HCT116 (cell line): ENCODE results near the gene GRIPAP1. TPM values are rescaled to one million over a fixed set of nuclear protein-coding genes. Genes with fewer than 3 reads are reported as not detected.

Experiments used
- ATAC-seq: fragments of 200-7000 bp; cut with Tn5 transposase; 2 replicates; pipeline ENCODE4 v1.9.1; 2020; ENCODE audit warnings: mild to moderate bottlenecking, moderate library complexity
- BruUV-seq: library from RNA; stranded (reverse); fragments of 400-500 nt; replicated peaks from 2 replicates; lab custom pipeline; 2021; lab: Mats Ljungman, UMichigan
- CTCF ChIA-PET: fragments of 300-600 bp; sonication (Branson Sonifier 250); formaldehyde crosslinking; loops from one replicate; lab custom pipeline; 2021; ENCODE audit warnings: antibody characterized with exemption; lab: Charles Lee
- POLR2A ChIA-PET: fragments of 300-600, 350-600 bp; sonication (Branson Sonifier 250); formaldehyde crosslinking; loops from one replicate; lab custom pipeline; 2021; ENCODE audit warnings: antibody characterized with exemption; lab: Charles Lee
- RAD21 ChIA-PET, 2 experiments: fragments of 300-600 bp; sonication (Branson Sonifier 250); formaldehyde crosslinking; loops; one replicate each; lab custom pipeline; 2023; ENCODE audit warnings: low total read pairs in 2 of 2; ENCODE audit not compliant: uncharacterized antibody in 2 of 2, unreplicated experiment in 2 of 2, low non-redundant PET in 1 of 2; lab: Charles Lee
- DNase-seq: peaks from one replicate; pipeline ENCODE4 v3.0.0-alpha.2; 2010; ENCODE audit warnings: low read depth, low spot score
- H2AFZ ChIP-seq: fragments of 200-600 bp; shearing (Covaris generic), sonication (generic); 2 replicates; pipeline ENCODE4 v1.6.1; 2017; ENCODE audit warnings: low read depth, mixed run types, mixed read lengths, antibody characterized with exemption, low read length; ENCODE audit not compliant: poor library complexity, severe bottlenecking
- H3K27ac ChIP-seq: 2 replicates; pipeline ENCODE4 v1.5.1; 2012; ENCODE audit warnings: low read depth, low read length
- H3K27me3 ChIP-seq: fragments of 200-600 bp; sonication (generic); 2 replicates; pipeline ENCODE4 v1.6.1; 2016; ENCODE audit warnings: mixed run types, low read length, mixed read lengths; ENCODE audit not compliant: insufficient read depth
- H3K36me3 ChIP-seq, 2 experiments: fragments of 200-500 bp in 1 of 2; fragments of 200-600 bp in 1 of 2; sonication (Bioruptor generic) in 1 of 2; sonication (generic) in 1 of 2; 2 replicates each; pipeline versions ENCODE4 v1.5.1 to v1.6.1; 2014 to 2016; ENCODE audit warnings: low read length in 2 of 2, inconsistent platforms in 1 of 2, mixed read lengths in 1 of 2, mixed run types in 1 of 2; ENCODE audit not compliant: insufficient read depth in 2 of 2, control insufficient read depth in 1 of 2
- H3K4me1 ChIP-seq, 2 experiments: fragments of 200-600 bp in 1 of 2; sonication (generic) in 1 of 2; 2 replicates each; pipeline versions ENCODE4 v1.5.1 to v1.6.1; 2012 to 2017; ENCODE audit warnings: low read length in 2 of 2, inconsistent platforms in 1 of 2, mild to moderate bottlenecking in 1 of 2, mixed read lengths in 1 of 2, mixed run types in 1 of 2, moderate library complexity in 1 of 2; ENCODE audit not compliant: insufficient read depth in 2 of 2, control insufficient read depth in 1 of 2
- H3K4me2 ChIP-seq: fragments of 200-600 bp; sonication (generic); 2 replicates; pipeline ENCODE4 v1.6.1; 2017; ENCODE audit warnings: mixed run types, low read length, mixed read lengths
- H3K4me3 ChIP-seq, 2 experiments: fragments of 200-600 bp in 1 of 2; sonication (generic) in 1 of 2; replicated peaks in 1 of 2; 2 replicates each; pipeline ENCODE4 v1.5.1; 2011 to 2016; ENCODE audit warnings: low read length in 2 of 2, control low read depth in 1 of 2, low read depth in 1 of 2, mild to moderate bottlenecking in 1 of 2, mixed read lengths in 1 of 2, mixed run types in 1 of 2
- H3K79me2 ChIP-seq: fragments of 200-600 bp; sonication (generic); 2 replicates; pipeline ENCODE4 v1.6.1; 2017; ENCODE audit warnings: mild to moderate bottlenecking, mixed run types, low read length, moderate library complexity, mixed read lengths; ENCODE audit not compliant: insufficient read depth
- H3K9ac ChIP-seq: fragments of 200-600 bp; sonication (generic); 2 replicates; pipeline ENCODE4 v1.6.1; 2016; ENCODE audit warnings: low read length, mixed read lengths
- H3K9me2 ChIP-seq: fragments of 200-600 bp; sonication (generic), shearing (Covaris generic); 2 replicates; pipeline ENCODE4 v1.6.1; 2017; ENCODE audit warnings: mixed run types, mild to moderate bottlenecking, moderate library complexity; ENCODE audit not compliant: insufficient read depth
- H3K9me3 ChIP-seq, 2 experiments: fragments of 200-500 bp in 1 of 2; fragments of 200-600 bp in 1 of 2; sonication (Bioruptor generic) in 1 of 2; sonication (generic) in 1 of 2; 2 replicates each; pipeline ENCODE4 v1.6.1; 2014 to 2017; ENCODE audit warnings: low read length in 2 of 2, mixed read lengths in 2 of 2, inconsistent platforms in 1 of 2, low read depth in 1 of 2, mild to moderate bottlenecking in 1 of 2, mixed run types in 1 of 2, moderate library complexity in 1 of 2; ENCODE audit not compliant: control insufficient read depth in 1 of 2, insufficient read depth in 1 of 2
- H4K20me1 ChIP-seq: fragments of 200-600 bp; sonication (generic), shearing (Covaris generic); 2 replicates; pipeline ENCODE4 v1.6.1; 2017; ENCODE audit warnings: mixed run types, mild to moderate bottlenecking, moderate library complexity; ENCODE audit not compliant: insufficient read depth
- ATF3 ChIP-seq: IDR thresholded peaks from 2 replicates; pipeline ENCODE4 v1.6.1; 2012
- CBX3 ChIP-seq: IDR thresholded peaks from 2 replicates; pipeline ENCODE4 v1.6.1; 2012; ENCODE audit warnings: low read depth
- ELF1 ChIP-seq: IDR thresholded peaks from 2 replicates; pipeline ENCODE4 v1.6.1; 2012; ENCODE audit warnings: low read depth, borderline replicate concordance
- FOSL1 ChIP-seq: IDR thresholded peaks from 2 replicates; pipeline ENCODE4 v1.6.1; 2012; ENCODE audit warnings: low read depth
- MAX ChIP-seq: IDR thresholded peaks from 2 replicates; pipeline ENCODE4 v1.6.1; 2012
- POLR2A ChIP-seq: IDR thresholded peaks from 2 replicates; pipeline ENCODE4 v1.7.0; 2011; ENCODE audit warnings: borderline replicate concordance; ENCODE audit not compliant: insufficient read depth, insufficient read length; ENCODE audit errors: extremely low read depth
- POLR2AphosphoS5 ChIP-seq: IDR thresholded peaks from 2 replicates; pipeline ENCODE4 v1.6.1; 2011; ENCODE audit warnings: mild to moderate bottlenecking, low read depth, low read length, moderate library complexity
- RAD21 ChIP-seq: IDR thresholded peaks from 2 replicates; pipeline ENCODE4 v1.6.1; 2012; ENCODE audit warnings: low read depth, mild to moderate bottlenecking
- SIN3A ChIP-seq: IDR thresholded peaks from 2 replicates; pipeline ENCODE4 v1.6.1; 2012; ENCODE audit warnings: low read depth
- SP1 ChIP-seq: IDR thresholded peaks from 2 replicates; pipeline ENCODE4 v1.6.1; 2012; ENCODE audit warnings: low read depth
- SRF ChIP-seq: IDR thresholded peaks from 2 replicates; pipeline ENCODE4 v1.6.1; 2012; ENCODE audit warnings: low read depth
- TCF7L2 ChIP-seq: IDR thresholded peaks from 2 replicates; pipeline ENCODE4 v1.7.0; 2011; ENCODE audit warnings: borderline replicate concordance, inconsistent platforms; ENCODE audit not compliant: insufficient read depth, insufficient read length; ENCODE audit errors: extremely low read depth
- YY1 ChIP-seq: IDR thresholded peaks from 2 replicates; pipeline ENCODE4 v1.6.1; 2011; ENCODE audit warnings: low read length, low read depth, moderate library complexity, mild to moderate bottlenecking; ENCODE audit not compliant: insufficient replicate concordance; ENCODE audit errors: extremely low read depth
- ZFX ChIP-seq: fragments of 450-650 bp; IDR thresholded peaks from 2 replicates; pipeline ENCODE4 v1.6.1; 2017
- ZNF274 ChIP-seq: fragments of 200-500 bp; sonication (Bioruptor generic); IDR thresholded peaks from 2 replicates; pipeline ENCODE4 v1.6.1; 2014; ENCODE audit warnings: mild to moderate bottlenecking, low read depth, low read length, inconsistent platforms
- intact Hi-C: fragments of 100-400 bp; cut with micrococcal nuclease; formaldehyde crosslinking; loops from 2 replicates; pipeline ENCODE4 v1.10.0; 2022
- total RNA-seq: library from RNA; stranded (reverse); gene quantifications from one replicate; pipeline ENCODE4 v1.2.1, GENCODE V29; 2021; ENCODE audit not compliant: unreplicated experiment
- TF ChIP-seq, protein P1 (sequence below), 3 experiments: fragments of 200-600 bp in 1 of 3; sonication (generic) in 1 of 3; IDR thresholded peaks in 2 of 3; conservative IDR thresholded peaks in 1 of 3; 2 replicates each; pipeline ENCODE4 v1.5.1; 2012 to 2017; ENCODE audit warnings: low read depth in 2 of 3, low read length in 2 of 3, antibody characterized with exemption in 1 of 3, borderline replicate concordance in 1 of 3, control low read depth in 1 of 3, mild to moderate bottlenecking in 1 of 3, mixed read lengths in 1 of 3, mixed run types in 1 of 3, moderate library complexity in 1 of 3; ENCODE audit not compliant: insufficient read depth in 1 of 3
- TF ChIP-seq, protein P2 (sequence below): IDR thresholded peaks from 2 replicates; pipeline ENCODE4 v1.6.1; 2012; ENCODE audit warnings: low read depth
- TF ChIP-seq, protein P3 (sequence below): IDR thresholded peaks from 2 replicates; pipeline ENCODE4 v1.6.1; 2011; ENCODE audit warnings: mild to moderate bottlenecking, low read length, moderate library complexity; ENCODE audit not compliant: insufficient replicate concordance; ENCODE audit errors: extremely low read depth

Gene GRIPAP1
- total RNA-seq, 1 experiment from 2014 or later: 39.4 TPM

DNA sequence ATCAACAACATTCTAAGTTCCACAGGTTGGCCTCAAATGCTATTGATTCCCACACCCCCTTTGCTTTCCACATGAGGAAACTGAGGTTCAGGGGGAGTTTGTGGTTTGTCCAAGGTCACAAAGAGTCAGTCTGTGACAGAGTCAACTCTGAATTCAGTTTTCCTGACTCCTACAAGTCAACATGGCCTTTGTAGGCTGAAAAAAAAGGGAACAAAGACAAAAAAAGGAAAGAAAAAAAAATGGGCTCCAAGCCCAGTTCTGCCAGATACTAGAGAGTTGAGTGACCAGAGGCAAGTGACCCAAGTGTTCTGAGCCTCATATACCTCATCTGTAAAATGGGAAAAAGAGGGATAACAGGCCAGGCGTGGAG, 66.8 kb downstream of the GRIPAP1 start:
- Histone ChIP-seq H3K27ac (no peak overlapping the region), H3K4me1 (no peaks in the 10 kb centered on the region), H3K4me2 (no peak overlapping the region), H2AFZ (no peak overlapping the region), H3K36me3 (peaks cover 2 to 3% of the 10 kb centered on the region in 2 experiments; a peak in 3 of 4 replicates), H4K20me1 (no peaks in the 10 kb centered on the region), H3K4me3 (no peak overlapping the region), H3K79me2 (peaks cover 17% of the 10 kb centered on the region; the same call in 1 of the 2 replicates), H3K9me2 (no peaks in the 10 kb centered on the region), H3K27me3 (no peaks in the 10 kb centered on the region), H3K9me3 (no peaks in the 10 kb centered on the region), H3K9ac (no peak overlapping the region)
- intact Hi-C loops: no loop called here
- ChIA-PET RAD21 (no interaction called here), POLR2A (no interaction called here), CTCF (no interaction called here)
- DNase-seq (no peak), ATAC-seq (no peak)
- BruUV-seq: no TSS peak
- no peak for TF ChIP-seq MAX
- TF ChIP-seq SIN3A: no peak
- TF ChIP-seq ZFX: no peak
- no peak for TF ChIP-seq POLR2A
- no peak for TF ChIP-seq YY1
- no peak for TF ChIP-seq ELF1
- TF ChIP-seq, protein P1, sequence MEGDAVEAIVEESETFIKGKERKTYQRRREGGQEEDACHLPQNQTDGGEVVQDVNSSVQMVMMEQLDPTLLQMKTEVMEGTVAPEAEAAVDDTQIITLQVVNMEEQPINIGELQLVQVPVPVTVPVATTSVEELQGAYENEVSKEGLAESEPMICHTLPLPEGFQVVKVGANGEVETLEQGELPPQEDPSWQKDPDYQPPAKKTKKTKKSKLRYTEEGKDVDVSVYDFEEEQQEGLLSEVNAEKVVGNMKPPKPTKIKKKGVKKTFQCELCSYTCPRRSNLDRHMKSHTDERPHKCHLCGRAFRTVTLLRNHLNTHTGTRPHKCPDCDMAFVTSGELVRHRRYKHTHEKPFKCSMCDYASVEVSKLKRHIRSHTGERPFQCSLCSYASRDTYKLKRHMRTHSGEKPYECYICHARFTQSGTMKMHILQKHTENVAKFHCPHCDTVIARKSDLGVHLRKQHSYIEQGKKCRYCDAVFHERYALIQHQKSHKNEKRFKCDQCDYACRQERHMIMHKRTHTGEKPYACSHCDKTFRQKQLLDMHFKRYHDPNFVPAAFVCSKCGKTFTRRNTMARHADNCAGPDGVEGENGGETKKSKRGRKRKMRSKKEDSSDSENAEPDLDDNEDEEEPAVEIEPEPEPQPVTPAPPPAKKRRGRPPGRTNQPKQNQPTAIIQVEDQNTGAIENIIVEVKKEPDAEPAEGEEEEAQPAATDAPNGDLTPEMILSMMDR (IDR thresholded peaks at IDR 0.05 in 2 of 3, conservative IDR thresholded peaks at IDR 0.05 in 1 of 3; ENCODE audit: borderline replicate concordance in 1 of 3, insufficient read depth in 1 of 3, low read depth in 2 of 3, low read length in 2 of 3): no peak
- TF ChIP-seq, protein P2, sequence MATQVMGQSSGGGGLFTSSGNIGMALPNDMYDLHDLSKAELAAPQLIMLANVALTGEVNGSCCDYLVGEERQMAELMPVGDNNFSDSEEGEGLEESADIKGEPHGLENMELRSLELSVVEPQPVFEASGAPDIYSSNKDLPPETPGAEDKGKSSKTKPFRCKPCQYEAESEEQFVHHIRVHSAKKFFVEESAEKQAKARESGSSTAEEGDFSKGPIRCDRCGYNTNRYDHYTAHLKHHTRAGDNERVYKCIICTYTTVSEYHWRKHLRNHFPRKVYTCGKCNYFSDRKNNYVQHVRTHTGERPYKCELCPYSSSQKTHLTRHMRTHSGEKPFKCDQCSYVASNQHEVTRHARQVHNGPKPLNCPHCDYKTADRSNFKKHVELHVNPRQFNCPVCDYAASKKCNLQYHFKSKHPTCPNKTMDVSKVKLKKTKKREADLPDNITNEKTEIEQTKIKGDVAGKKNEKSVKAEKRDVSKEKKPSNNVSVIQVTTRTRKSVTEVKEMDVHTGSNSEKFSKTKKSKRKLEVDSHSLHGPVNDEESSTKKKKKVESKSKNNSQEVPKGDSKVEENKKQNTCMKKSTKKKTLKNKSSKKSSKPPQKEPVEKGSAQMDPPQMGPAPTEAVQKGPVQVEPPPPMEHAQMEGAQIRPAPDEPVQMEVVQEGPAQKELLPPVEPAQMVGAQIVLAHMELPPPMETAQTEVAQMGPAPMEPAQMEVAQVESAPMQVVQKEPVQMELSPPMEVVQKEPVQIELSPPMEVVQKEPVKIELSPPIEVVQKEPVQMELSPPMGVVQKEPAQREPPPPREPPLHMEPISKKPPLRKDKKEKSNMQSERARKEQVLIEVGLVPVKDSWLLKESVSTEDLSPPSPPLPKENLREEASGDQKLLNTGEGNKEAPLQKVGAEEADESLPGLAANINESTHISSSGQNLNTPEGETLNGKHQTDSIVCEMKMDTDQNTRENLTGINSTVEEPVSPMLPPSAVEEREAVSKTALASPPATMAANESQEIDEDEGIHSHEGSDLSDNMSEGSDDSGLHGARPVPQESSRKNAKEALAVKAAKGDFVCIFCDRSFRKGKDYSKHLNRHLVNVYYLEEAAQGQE: no peak
- no peak for TF ChIP-seq TCF7L2
- TF ChIP-seq CBX3: no peak
- no peak for TF ChIP-seq ATF3
- no peak for TF ChIP-seq ZNF274
- TF ChIP-seq RAD21: no peak
- TF ChIP-seq POLR2AphosphoS5: no peak
- TF ChIP-seq SP1: no peak
- no peak for TF ChIP-seq SRF
- no peak for TF ChIP-seq FOSL1
- TF ChIP-seq, protein P3, sequence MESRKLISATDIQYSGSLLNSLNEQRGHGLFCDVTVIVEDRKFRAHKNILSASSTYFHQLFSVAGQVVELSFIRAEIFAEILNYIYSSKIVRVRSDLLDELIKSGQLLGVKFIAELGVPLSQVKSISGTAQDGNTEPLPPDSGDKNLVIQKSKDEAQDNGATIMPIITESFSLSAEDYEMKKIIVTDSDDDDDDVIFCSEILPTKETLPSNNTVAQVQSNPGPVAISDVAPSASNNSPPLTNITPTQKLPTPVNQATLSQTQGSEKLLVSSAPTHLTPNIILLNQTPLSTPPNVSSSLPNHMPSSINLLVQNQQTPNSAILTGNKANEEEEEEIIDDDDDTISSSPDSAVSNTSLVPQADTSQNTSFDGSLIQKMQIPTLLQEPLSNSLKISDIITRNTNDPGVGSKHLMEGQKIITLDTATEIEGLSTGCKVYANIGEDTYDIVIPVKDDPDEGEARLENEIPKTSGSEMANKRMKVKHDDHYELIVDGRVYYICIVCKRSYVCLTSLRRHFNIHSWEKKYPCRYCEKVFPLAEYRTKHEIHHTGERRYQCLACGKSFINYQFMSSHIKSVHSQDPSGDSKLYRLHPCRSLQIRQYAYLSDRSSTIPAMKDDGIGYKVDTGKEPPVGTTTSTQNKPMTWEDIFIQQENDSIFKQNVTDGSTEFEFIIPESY: no peak
